ENCODE measurements around the gene ZNF200.
A peak's percentile ranks its signal among the peaks of the same experiment; 100 is the strongest.

The ZNF200 gene

GRCh38 chr16:3234857-3235561 lies at the start of gene ZNF200:
Gene ZNF200, minus strand, starts transcription at chr16:3235158. Its CDS starts 1,403 bp downstream, at chr16:3233755.
- H3K27ac ChIP-seq: peak within 1 kb of the TSS; percentile 81

DNA sequence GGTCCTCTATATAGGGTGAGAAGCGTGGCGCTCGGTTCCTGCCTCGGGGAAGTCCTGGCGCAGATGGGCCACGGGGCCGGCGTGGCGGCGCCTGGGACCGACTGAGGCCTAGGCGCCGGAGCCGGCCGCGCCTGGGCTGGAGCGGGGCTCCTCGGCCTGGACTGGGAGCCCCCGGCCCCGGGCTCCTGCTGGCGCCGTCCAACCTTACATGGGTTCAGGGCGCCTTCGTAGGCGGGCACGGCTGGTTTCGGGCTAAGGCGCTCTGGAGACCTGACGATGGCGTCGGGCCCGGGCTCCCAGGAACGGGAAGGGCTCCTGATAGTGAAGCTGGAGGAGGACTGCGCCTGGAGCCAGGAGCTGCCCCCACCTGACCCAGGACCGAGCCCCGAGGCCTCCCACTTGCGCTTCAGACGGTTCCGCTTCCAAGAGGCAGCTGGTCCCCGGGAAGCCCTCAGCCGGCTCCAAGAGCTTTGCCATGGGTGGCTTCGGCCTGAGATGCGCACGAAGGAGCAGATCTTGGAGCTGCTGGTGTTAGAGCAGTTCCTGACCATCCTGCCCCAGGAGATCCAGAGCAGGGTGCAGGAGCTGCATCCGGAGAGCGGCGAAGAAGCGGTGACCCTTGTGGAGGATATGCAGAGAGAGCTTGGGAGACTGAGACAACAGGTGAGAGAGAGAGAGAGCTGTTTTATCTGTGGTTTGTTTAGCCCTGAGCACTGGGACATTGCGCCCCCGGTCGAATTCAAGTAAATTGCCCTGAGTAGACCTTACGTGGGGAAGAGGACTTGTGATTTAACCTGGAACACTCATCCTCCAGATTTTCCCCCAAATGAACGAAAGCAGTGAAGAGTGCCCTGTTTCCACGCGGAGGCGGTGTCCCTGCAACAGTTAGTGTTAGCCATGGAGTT lies 48.8 kb upstream of the ZNF200 start:
- peak overlapping the region; percentile 98 for H3K27ac ChIP-seq
- TF ChIP-seq CTCF (IDR thresholded peaks at IDR 0.05): no peak
- TF ChIP-seq ZFX (IDR thresholded peaks at IDR 0.05; ENCODE audit: borderline replicate concordance): no peak

More at GRCh38 chr16:3234857-3235561, at the start of gene ZNF200:
- TF ChIP-seq CTCF (IDR thresholded peaks at IDR 0.05) (no peak), ZFX (IDR thresholded peaks at IDR 0.05; ENCODE audit: borderline replicate concordance) (no peak)

GRCh38 chr16:3282730-3283542 lies 48.0 kb upstream of the ZNF200 start, which contains the start of gene ZNF263:
Gene ZNF263, plus strand, starts transcription at chr16:3283491. Its CDS starts 328 bp downstream, at chr16:3283819.
- TF ChIP-seq ZFX (IDR thresholded peaks at IDR 0.05; ENCODE audit: borderline replicate concordance): no peak
- no peak for TF ChIP-seq CTCF (IDR thresholded peaks at IDR 0.05)
- H3K27ac ChIP-seq: peak within 1 kb of the TSS; percentile 98

DNA sequence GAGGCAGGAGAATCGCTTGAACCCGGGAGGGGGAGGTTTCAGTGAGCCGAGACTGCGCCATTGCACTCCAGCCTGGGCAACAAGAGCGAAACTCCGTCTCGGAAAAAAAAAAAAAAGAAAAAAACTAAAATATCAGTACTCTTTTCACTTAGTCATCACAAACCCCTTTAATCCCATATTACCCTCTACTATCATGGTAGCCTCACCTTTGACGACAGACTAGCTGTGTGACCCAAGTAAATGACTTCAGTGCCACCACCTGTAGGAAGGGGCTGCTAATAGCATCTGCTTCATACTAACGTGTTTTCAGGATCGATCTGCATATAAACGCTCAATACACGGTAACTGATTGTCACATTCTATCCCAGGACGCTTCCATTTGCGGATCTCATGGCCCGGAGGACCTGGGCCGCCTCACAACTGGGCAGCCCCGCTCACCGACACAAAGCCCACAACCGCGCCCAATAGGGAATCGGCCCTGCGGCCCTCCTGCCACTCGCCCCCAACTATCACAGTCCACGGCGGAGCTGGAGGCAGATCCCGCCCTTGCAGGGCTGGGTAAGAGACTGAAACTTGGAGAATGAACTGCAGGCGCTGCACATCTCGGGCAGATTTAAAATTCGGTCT lies 47.3 kb upstream of the ZNF200 start:
- peak overlapping the region; percentile 98 for H3K27ac ChIP-seq
- no peak for TF ChIP-seq ZFX (IDR thresholded peaks at IDR 0.05; ENCODE audit: borderline replicate concordance)
- 0 out of 2 replicates have a peak, but pooled peaks have one; percentile 6 for TF ChIP-seq CTCF (IDR thresholded peaks at IDR 0.05)

DNA sequence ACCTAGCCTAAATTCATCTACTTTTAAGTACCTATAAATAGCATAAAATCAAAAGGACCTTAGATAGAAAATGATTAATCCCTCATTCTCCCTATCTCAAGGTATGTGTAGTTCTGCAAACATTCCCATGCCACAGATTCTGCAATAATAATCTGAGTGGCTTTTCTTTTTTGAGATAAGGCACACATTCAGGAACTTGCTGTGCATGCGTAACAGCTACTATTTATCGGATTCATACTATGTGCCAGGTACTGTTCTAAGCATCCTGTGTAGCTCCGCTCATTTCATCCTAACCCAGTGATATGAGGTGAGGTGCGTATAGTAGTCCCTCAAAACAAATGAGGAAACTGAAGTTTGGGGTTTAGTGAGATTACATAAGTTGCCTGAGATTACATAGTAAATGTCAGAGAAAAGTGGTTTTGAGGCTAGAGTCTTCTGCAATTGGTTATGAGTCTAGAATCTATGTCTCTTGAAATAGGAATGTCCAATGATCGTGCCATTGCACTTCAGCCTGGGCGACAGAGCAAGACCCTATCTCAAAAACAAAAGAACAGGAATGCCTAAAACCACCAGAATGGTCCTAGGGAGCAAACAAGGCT lies 46.4 kb upstream of the ZNF200 start:
- TF ChIP-seq ZFX (IDR thresholded peaks at IDR 0.05; ENCODE audit: borderline replicate concordance) (no peak), CTCF (IDR thresholded peaks at IDR 0.05) (no peak)
- H3K27ac ChIP-seq: no peak overlapping the region

DNA sequence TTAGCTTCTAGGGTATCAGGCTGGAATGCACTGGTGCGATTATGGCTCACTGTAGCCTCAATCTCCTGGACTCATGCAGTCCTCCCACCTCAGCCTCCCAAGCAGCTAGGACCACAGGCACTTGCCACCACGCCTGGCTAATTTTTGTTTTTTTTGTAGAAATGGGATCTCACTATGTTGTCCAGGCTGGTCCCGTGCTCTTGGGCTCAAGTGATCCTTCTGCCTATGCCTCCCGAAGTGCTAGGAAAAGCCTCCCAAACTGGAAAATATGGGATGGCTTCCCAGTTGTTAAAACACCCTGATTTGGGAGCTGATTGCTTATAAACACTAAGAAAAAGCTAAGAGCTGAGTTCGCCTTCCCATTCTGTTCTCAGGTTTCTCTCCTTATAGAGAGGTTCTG lies 41.7 kb upstream of the ZNF200 start:
- TF ChIP-seq CTCF (IDR thresholded peaks at IDR 0.05): no peak
- TF ChIP-seq ZFX (IDR thresholded peaks at IDR 0.05; ENCODE audit: borderline replicate concordance): no peak
- no peak overlapping the region for H3K27ac ChIP-seq

Measured in 22Rv1 (cell line).